Activated T-helper 2 cell treated with anti-CD3 and anti-CD28 coated beads, Interferon-gamma antibody, Interleukin-2, Interleukin-4, amounts not matched to agents 10 μg/mL and 5 μg/mL and 100 μg/mL, durations not matched to agents 14 hours and 24 hours and 36 hours (primary cell): ENCODE measurements around the gene CST5. TPM values are rescaled to one million over a fixed set of nuclear protein-coding genes. Genes with fewer than 3 reads are reported as not detected.

Experiments
- DNase-seq: peaks from one replicate; pipeline ENCODE4 v3.0.0; 2021; ENCODE audit warnings: low spot score
- H3K27ac Mint-ChIP-seq: one replicate; pipeline ENCODE4 v1.8.0; 2021; ENCODE audit warnings: mixed read lengths
- H3K27me3 Mint-ChIP-seq: one replicate; pipeline ENCODE4 v1.8.0; 2021; ENCODE audit warnings: low read depth, mixed read lengths
- H3K36me3 Mint-ChIP-seq: one replicate; pipeline ENCODE4 v1.8.0; 2021; ENCODE audit warnings: low read depth, mixed read lengths
- H3K4me1 Mint-ChIP-seq: one replicate; pipeline ENCODE4 v1.8.0; 2021; ENCODE audit warnings: low read depth, mixed read lengths
- H3K4me3 Mint-ChIP-seq: one replicate; pipeline ENCODE4 v1.8.0; 2021; ENCODE audit warnings: low read depth, mild to moderate bottlenecking, moderate library complexity, mixed read lengths
- H3K9me3 Mint-ChIP-seq: one replicate; pipeline ENCODE4 v1.8.0; 2021; ENCODE audit warnings: mixed read lengths
- intact Hi-C: fragments of 100-400 bp; cut with micrococcal nuclease; formaldehyde crosslinking; loops from one replicate; pipeline ENCODE4 v1.15.1; 2023
- total RNA-seq: library from RNA; stranded (reverse); gene quantifications from 2 replicates; pipeline ENCODE4 v1.2.3, GENCODE V29; 2022

Gene CST5
- total RNA-seq = not detected in 2 replicates

- no peak for DNase-seq
- no peak within 1 kb of the TSS for H3K4me3 Mint-ChIP-seq
- intact Hi-C loops = no loop called here
- H3K4me1 Mint-ChIP-seq = peaks cover 2% of the 10 kb centered on the region
- H3K36me3 Mint-ChIP-seq = no peaks in the 10 kb centered on the region
- no peaks in the 10 kb centered on the region for H3K27me3 Mint-ChIP-seq
- no peak within 1 kb of the TSS for H3K27ac Mint-ChIP-seq
- H3K9me3 Mint-ChIP-seq = no peaks in the 10 kb centered on the region
Observed at GRCh38 chr20:23879328-23879798, at the start of gene CST5. TSS of gene CST5 (minus strand) at chr20:23879748. CDS start at chr20:23879676, 72 bp downstream.

- Mint-ChIP-seq H3K4me3 (no peak overlapping the region), H3K4me1 (peaks cover 12% of the 10 kb centered on the region)
Observed at GRCh38 chr20:23928788-23929187, 49.2 kb upstream of the CST5 start.

DNA sequence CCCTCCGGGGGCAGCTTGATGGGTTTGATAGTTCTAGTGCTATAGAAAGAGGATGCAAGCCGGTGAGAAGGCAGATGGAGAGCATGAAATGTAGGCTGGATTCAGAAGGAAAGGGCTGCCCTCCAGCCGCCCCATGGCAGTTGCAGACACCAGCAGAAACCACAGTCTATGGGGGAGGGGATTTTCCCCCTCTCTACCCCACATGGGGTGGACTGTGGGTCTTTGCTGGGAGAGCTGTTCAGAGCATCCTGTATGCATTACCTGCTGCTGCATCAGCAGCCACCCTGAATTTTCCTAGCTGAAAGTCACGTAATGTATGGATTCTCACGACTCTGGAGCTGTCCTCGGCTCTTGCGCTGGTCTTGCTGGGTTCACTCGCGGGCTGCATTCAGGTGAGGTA, 48.8 kb upstream of the CST5 start:
- no peak for DNase-seq
- peaks cover 10% of the 10 kb centered on the region for H3K9me3 Mint-ChIP-seq
- no peak overlapping the region for H3K4me3 Mint-ChIP-seq
- H3K27ac Mint-ChIP-seq = no peak overlapping the region
- peaks cover 12% of the 10 kb centered on the region for H3K4me1 Mint-ChIP-seq
- no peaks in the 10 kb centered on the region for H3K36me3 Mint-ChIP-seq
- peaks cover 2% of the 10 kb centered on the region for H3K27me3 Mint-ChIP-seq
- intact Hi-C loops = no loop called here

More at GRCh38 chr20:23928788-23929187, 49.2 kb upstream of the CST5 start:
- DNase-seq = peak; percentile 27
- H3K27me3 Mint-ChIP-seq = peaks cover 2% of the 10 kb centered on the region
- intact Hi-C loops = no loop called here
- H3K9me3 Mint-ChIP-seq = peaks cover 10% of the 10 kb centered on the region
- H3K27ac Mint-ChIP-seq = no peak overlapping the region
- H3K36me3 Mint-ChIP-seq = no peaks in the 10 kb centered on the region

DNA sequence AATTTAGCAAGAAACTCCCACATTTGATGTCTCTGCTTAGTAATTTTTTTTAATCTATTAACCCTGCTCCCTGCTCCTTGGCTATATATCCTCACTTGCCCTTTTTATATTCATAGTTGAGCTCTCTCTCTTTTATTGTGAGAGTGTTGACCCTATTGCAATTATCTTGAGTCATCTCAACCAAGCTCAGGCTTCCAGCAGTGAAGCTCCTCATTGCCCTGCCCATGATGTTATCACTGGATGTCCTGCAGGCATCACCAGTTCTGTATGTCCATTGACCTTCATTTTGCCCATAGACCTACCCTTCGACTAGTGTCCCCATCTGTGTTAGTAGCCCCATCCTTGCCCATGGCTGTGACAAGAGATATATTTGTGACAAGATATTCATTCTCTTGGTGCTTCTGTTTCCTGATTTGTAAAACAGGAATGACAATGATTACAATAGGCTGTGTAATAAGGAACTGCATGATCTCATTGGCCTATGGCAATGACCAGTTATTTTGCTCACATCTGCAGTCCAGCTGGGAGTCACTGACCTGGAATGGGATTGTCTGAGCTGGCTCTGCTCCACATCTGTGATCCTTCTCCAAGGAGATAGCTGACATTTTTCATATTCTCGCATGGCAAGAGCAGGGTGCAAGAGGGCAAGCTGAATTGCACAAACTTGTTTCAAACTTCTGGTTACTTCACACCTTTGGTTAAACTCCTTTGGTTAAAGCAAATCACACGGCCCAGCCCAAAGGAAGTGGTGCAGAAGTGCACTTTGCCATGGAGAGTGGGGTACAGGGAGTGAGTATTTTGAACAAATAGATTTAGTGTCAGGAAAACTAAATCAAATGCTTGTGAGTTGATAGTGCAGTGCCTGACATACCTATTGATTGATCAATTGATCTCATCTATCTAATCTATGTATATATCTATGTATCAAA, 47.7 kb upstream of the CST5 start:
- H3K27ac Mint-ChIP-seq = no peak overlapping the region

GRCh38 chr20:23926526-23926880, 47.0 kb upstream of the CST5 start:
- H3K4me1 Mint-ChIP-seq = peaks cover 11% of the 10 kb centered on the region
- peaks cover 10% of the 10 kb centered on the region for H3K9me3 Mint-ChIP-seq
- no peaks in the 10 kb centered on the region for H3K27me3 Mint-ChIP-seq
- DNase-seq = no peak
- H3K36me3 Mint-ChIP-seq = no peaks in the 10 kb centered on the region
- H3K27ac Mint-ChIP-seq = no peak overlapping the region
- H3K4me3 Mint-ChIP-seq = no peak overlapping the region
- intact Hi-C loops = no loop called here

More for the DNA sequence above, 47.7 kb upstream of the CST5 start:
- no peaks in the 10 kb centered on the region for H3K27me3 Mint-ChIP-seq
- H3K9me3 Mint-ChIP-seq = peaks cover 10% of the 10 kb centered on the region
- H3K4me1 Mint-ChIP-seq = peaks cover 11% of the 10 kb centered on the region
- no peak for DNase-seq
- no peaks in the 10 kb centered on the region for H3K36me3 Mint-ChIP-seq
- no peak overlapping the region for H3K4me3 Mint-ChIP-seq
- intact Hi-C loops = no loop called here

- no peak overlapping the region for H3K27ac Mint-ChIP-seq
- DNase-seq = no peak
Observed at GRCh38 chr20:23925789-23926525, 46.4 kb upstream of the CST5 start.

GRCh38 chr20:23924751-23925150, 45.2 kb upstream of the CST5 start:
- Mint-ChIP-seq H3K9me3 (peaks cover under 1% of the 10 kb centered on the region), H3K27ac (no peak overlapping the region), H3K4me1 (peaks cover 24% of the 10 kb centered on the region), H3K36me3 (no peaks in the 10 kb centered on the region), H3K27me3 (no peaks in the 10 kb centered on the region), H3K4me3 (no peak overlapping the region)
- DNase-seq = no peak
- intact Hi-C loops = no loop called here

More at GRCh38 chr20:23925789-23926525, 46.4 kb upstream of the CST5 start:
- no peaks in the 10 kb centered on the region for H3K27me3 Mint-ChIP-seq
- H3K4me1 Mint-ChIP-seq = peaks cover 12% of the 10 kb centered on the region
- H3K36me3 Mint-ChIP-seq = no peaks in the 10 kb centered on the region
- intact Hi-C loops = no loop called here
- peaks cover 10% of the 10 kb centered on the region for H3K9me3 Mint-ChIP-seq
- H3K4me3 Mint-ChIP-seq = no peak overlapping the region

DNA sequence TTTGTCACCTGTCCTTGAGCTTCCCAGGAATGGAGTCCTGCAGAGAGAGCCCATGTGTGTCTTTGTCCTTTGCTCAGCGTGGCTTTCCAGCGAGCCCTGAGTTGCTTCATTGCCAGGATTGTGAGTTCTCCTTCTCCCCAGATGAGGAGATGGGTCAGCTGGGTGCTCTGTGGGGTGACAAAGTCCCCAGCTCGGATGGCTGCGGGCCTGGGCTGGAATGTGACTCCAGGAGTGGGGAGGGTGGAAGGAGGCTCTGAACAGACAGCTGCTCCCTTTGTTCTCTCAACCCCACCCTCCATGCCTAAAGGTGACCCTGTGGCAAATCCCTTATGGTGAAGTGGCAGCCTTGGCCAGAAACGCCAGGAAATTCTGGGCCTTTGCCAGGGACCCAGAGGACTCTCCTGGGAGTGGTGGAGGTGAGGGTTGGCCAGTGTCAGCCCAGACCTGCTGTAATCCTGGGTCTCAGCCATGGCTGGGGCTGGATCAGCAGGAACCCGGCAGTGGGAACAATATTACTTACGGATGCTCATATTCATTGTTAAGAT, 44.4 kb upstream of the CST5 start:
- Mint-ChIP-seq H3K9me3 (no peaks in the 10 kb centered on the region), H3K27ac (no peak overlapping the region), H3K36me3 (no peaks in the 10 kb centered on the region), H3K4me3 (no peak overlapping the region), H3K27me3 (no peaks in the 10 kb centered on the region), H3K4me1 (peaks cover 26% of the 10 kb centered on the region)
- no peak for DNase-seq
- intact Hi-C loops = no loop called here

DNA sequence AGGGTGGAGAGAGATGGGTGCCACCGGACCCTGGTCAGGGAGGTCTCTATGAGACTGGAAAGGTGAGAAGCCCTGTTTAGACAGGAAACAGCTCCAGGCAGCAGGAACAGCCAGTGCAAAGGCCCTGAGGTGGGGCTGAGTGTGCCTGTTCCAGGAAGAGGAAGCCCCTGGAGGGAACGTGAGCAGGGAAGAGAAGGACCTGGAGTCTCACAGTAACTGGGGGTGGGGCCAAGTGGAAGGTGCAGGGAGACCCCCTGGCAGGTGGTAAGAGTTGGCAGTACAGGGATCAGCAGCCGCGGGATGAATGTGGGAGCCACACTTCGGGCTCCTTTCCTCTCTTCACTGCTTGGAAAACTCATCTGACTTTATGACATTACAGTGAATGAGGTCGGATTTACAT, 43.8 kb upstream of the CST5 start:
- intact Hi-C loops = no loop called here
- Mint-ChIP-seq H3K27me3 (no peaks in the 10 kb centered on the region), H3K36me3 (no peaks in the 10 kb centered on the region), H3K27ac (no peak overlapping the region), H3K4me1 (peaks cover 26% of the 10 kb centered on the region), H3K4me3 (no peak overlapping the region), H3K9me3 (no peaks in the 10 kb centered on the region)
- no peak for DNase-seq

- H3K27me3 Mint-ChIP-seq = no peaks in the 10 kb centered on the region
- no peaks in the 10 kb centered on the region for H3K36me3 Mint-ChIP-seq
- H3K4me3 Mint-ChIP-seq = no peak overlapping the region
- H3K27ac Mint-ChIP-seq = no peak overlapping the region
- H3K4me1 Mint-ChIP-seq = peaks cover 22% of the 10 kb centered on the region
- DNase-seq = no peak
- intact Hi-C loops = no loop called here
- H3K9me3 Mint-ChIP-seq = no peaks in the 10 kb centered on the region
Observed at GRCh38 chr20:23920408-23921325, 41.1 kb upstream of the CST5 start.

DNA sequence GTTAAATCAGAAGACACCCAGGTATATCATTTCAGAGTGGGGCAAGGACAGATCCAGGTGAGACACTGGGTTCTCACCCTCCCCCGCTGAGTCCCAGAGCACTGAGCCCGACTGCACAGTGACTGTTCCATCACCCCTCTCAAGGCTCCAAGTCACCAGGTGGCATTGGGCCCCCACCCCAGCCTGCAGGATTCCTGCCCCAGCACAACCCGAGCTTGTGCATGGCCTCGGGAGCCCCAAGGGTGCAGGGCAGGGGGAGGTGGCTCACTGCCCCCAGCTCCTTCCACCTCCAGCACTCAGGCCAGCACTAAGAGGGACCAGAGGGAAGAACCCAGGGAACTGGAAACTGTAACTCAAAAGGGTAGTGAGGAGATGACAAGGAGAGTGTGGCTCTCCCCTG, 39.3 kb upstream of the CST5 start:
- H3K9me3 Mint-ChIP-seq = no peaks in the 10 kb centered on the region
- H3K4me1 Mint-ChIP-seq = peaks cover 22% of the 10 kb centered on the region
- H3K36me3 Mint-ChIP-seq = no peaks in the 10 kb centered on the region
- H3K27ac Mint-ChIP-seq = no peak overlapping the region
- H3K27me3 Mint-ChIP-seq = no peaks in the 10 kb centered on the region
- DNase-seq = no peak
- no peak overlapping the region for H3K4me3 Mint-ChIP-seq
- intact Hi-C loops = no loop called here
